ENCODE data around the gene CRACR2A. TPM values are rescaled to one million over a fixed set of nuclear protein-coding genes. Genes with fewer than 3 reads are reported as not detected.

CRACR2A gene
- total and polyA plus RNA-seq, 9 of the 15 experiments (the other 6 are each of a cell fraction or from before 2014, with no cell fraction given) = 2.1 to 15.1 (median 10.4) TPM

DNA sequence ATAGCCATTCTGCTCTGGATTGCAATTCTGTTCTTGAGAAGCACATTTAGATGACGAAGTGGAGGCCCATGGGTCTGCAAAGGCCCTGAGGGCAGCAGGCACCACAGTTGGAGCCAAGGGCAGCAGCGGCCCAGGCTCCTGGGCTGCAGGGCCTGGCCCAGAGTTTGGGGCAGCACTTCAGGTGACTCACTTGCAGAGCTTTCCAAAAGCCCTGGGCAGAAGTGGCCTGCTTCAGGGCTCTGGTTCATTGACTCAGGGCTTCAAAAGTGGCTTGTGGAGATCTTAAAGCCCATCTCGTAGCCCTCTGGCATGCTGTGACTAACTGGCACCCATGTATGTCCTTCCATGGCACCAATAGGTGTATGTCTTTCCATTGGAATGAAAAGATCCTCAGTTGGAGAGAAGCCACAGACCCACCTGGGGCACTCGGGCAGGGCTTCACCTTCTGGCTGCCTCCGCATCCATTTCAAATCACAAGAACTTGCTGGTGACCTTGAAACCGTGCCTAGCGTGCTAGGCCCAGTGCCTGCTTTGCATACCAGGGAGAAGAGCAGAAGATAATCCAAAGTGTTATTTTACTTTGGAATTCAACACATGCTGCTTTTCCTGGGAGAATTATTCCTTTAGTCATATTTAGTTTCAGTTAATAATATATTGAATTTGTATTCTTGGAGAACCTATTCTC lies 155.2 kb downstream of the CRACR2A start:
- CTCF ChIA-PET (ENCODE audit: low intra/inter-chr PET ratio) = no interaction called here
- POLR2A ChIA-PET = interaction anchor here (1.1 kb wide), 1 partner anchor 25 kb away, joined by 3 read pairs; no protein-coding TSS in a partner anchor
- TF ChIP-seq CUX1 (CRISPR knock-in tag; IDR thresholded peaks at IDR 0.05) (no peak), HLTF (IDR thresholded peaks at IDR 0.05) (no peak), MECOM (CRISPR knock-in tag; IDR thresholded peaks at IDR 0.05) (no peak), SIN3A (IDR thresholded peaks at IDR 0.05; ENCODE audit: borderline replicate concordance in 2 of 2, control insufficient read depth in 1 of 2, low read depth in 2 of 2, low read length in 2 of 2) (no peak), BRF1 (IDR thresholded peaks at IDR 0.05; ENCODE audit: borderline replicate concordance, extremely low read depth, insufficient read length) (no peak), GATAD2A (IDR thresholded peaks at IDR 0.05) (no peak), U2AF1 (optimal IDR thresholded peaks at IDR 0.05; ENCODE audit: low read depth, low read length) (no peak), MCM2 (IDR thresholded peaks at IDR 0.05; ENCODE audit: low read depth) (no peak), HMGN3 (IDR thresholded peaks at IDR 0.05; ENCODE audit: borderline replicate concordance, extremely low read depth, insufficient read length, low read depth, low read length) (no peak), EHMT2 (IDR thresholded peaks at IDR 0.05) (no peak)
- TF ChIP-seq, protein P1, sequence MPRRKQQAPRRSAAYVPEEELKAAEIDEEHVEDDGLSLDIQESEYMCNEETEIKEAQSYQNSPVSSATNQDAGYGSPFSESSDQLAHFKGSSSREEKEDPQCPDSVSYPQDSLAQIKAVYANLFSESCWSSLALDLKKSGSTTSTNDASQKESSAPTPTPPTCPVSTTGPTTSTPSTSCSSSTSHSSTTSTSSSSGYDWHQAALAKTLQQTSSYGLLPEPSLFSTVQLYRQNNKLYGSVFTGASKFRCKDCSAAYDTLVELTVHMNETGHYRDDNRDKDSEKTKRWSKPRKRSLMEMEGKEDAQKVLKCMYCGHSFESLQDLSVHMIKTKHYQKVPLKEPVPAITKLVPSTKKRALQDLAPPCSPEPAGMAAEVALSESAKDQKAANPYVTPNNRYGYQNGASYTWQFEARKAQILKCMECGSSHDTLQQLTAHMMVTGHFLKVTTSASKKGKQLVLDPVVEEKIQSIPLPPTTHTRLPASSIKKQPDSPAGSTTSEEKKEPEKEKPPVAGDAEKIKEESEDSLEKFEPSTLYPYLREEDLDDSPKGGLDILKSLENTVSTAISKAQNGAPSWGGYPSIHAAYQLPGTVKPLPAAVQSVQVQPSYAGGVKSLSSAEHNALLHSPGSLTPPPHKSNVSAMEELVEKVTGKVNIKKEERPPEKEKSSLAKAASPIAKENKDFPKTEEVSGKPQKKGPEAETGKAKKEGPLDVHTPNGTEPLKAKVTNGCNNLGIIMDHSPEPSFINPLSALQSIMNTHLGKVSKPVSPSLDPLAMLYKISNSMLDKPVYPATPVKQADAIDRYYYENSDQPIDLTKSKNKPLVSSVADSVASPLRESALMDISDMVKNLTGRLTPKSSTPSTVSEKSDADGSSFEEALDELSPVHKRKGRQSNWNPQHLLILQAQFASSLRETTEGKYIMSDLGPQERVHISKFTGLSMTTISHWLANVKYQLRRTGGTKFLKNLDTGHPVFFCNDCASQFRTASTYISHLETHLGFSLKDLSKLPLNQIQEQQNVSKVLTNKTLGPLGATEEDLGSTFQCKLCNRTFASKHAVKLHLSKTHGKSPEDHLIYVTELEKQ (CRISPR knock-in tag; IDR thresholded peaks at IDR 0.05) = no peak
- TF ChIP-seq, protein P2, sequence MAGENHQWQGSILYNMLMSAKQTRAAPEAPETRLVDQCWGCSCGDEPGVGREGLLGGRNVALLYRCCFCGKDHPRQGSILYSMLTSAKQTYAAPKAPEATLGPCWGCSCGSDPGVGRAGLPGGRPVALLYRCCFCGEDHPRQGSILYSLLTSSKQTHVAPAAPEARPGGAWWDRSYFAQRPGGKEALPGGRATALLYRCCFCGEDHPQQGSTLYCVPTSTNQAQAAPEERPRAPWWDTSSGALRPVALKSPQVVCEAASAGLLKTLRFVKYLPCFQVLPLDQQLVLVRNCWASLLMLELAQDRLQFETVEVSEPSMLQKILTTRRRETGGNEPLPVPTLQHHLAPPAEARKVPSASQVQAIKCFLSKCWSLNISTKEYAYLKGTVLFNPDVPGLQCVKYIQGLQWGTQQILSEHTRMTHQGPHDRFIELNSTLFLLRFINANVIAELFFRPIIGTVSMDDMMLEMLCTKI (IDR thresholded peaks at IDR 0.05; ENCODE audit: partially characterized antibody) = no peak

More for the DNA sequence above, 155.2 kb downstream of the CRACR2A start:
- Histone ChIP-seq H3K4me1 (replicated peaks in 1 of 2; ENCODE audit: control insufficient read depth in 2 of 2, insufficient read depth in 2 of 2, low read length in 2 of 2) (peaks cover 12 to 14% of the 10 kb centered on the region in 2 experiments; a peak in 4 of 5 replicates), H2AFZ (ENCODE audit: low read depth, low read length) (no peak overlapping the region), H3K36me3 (ENCODE audit: control insufficient read depth, insufficient read depth, low read length) (no peaks in the 10 kb centered on the region), H3K9me3 (replicated peaks; ENCODE audit: control insufficient read depth, insufficient read depth, low read depth, low read length) (no peaks in the 10 kb centered on the region), H3K4me3 (no peak overlapping the region), H3K9ac (ENCODE audit: insufficient read depth in 1 of 2, low read depth in 2 of 2, low read length in 2 of 2) (no peak overlapping the region), H3K9me1 (ENCODE audit: control insufficient read depth, insufficient read depth, low read length) (no peaks in the 10 kb centered on the region), H3K27me3 (ENCODE audit: control insufficient read depth in 2 of 2, insufficient read depth in 2 of 2, low read length in 2 of 2) (peaks cover 3 to 19% of the 10 kb centered on the region in 2 experiments; a peak in 3 of 5 replicates), H4K20me1 (replicated peaks; ENCODE audit: control insufficient read depth, insufficient read depth, low read length) (no peaks in the 10 kb centered on the region), H3K4me2 (ENCODE audit: insufficient read depth, low read length) (no peak overlapping the region), H3K27ac (ENCODE audit: extremely low read depth, low read depth, low read length) (no peak overlapping the region), H3K79me2 (ENCODE audit: control insufficient read depth, insufficient read depth, low read length) (no peaks in the 10 kb centered on the region)
- BruUV-seq (replicated peaks) = no TSS peak
- WGBS (ENCODE audit: insufficient coverage, low coverage, missing lambda C conversion rate) = 32% methylated on average over 6 of the region's 7 CpGs
- ATAC-seq (no peak), FAIRE-seq (no peak), DNase-seq (ENCODE audit: extremely low read depth in 1 of 4, low spot score in 3 of 4) (no peak)
- intact Hi-C loops (cut with micrococcal nuclease) = no loop called here
- in situ Hi-C loops (cut with MboI) = no loop called here

Measured in K562 (cell line).